Neural cell (in vitro differentiated cells): ENCODE measurements around the gene EXOC3L1. TPM values are rescaled to one million over a fixed set of nuclear protein-coding genes. Genes with fewer than 3 reads are reported as not detected.

Experiments used
- H2AFZ ChIP-seq: fragments of 200-600, 300-800 bp; sonication (generic), shearing (Covaris generic); 2 replicates; pipeline ENCODE4 v1.6.0; 2014; ENCODE audit warnings: low read depth, mild to moderate bottlenecking, antibody characterized with exemption, low read length, moderate library complexity
- H3F3A ChIP-seq: fragments of 200-600 bp; shearing (Covaris generic); 2 replicates; pipeline ENCODE4 v1.6.1; 2016; ENCODE audit warnings: mild to moderate bottlenecking, moderate library complexity, mixed read lengths, antibody characterized with exemption, low read length; ENCODE audit not compliant: insufficient read depth, poor library complexity, severe bottlenecking
- H3K27ac ChIP-seq: fragments of 200-600, 300-800 bp; sonication (generic), shearing (Covaris generic); 2 replicates; pipeline ENCODE4 v1.5.1; 2014; ENCODE audit warnings: mild to moderate bottlenecking, low read length, moderate library complexity
- H3K27me3 ChIP-seq: fragments of 300-800, 200-600 bp; sonication (generic), shearing (Covaris generic); 2 replicates; pipeline ENCODE4 v1.6.0; 2014; ENCODE audit warnings: mild to moderate bottlenecking, low read depth, low read length, moderate library complexity; ENCODE audit not compliant: insufficient read depth
- H3K36me3 ChIP-seq: fragments of 300-800, 200-600 bp; sonication (generic), shearing (Covaris generic); 2 replicates; pipeline ENCODE4 v1.5.1; 2014; ENCODE audit warnings: mild to moderate bottlenecking, antibody characterized with exemption, low read length, moderate library complexity; ENCODE audit not compliant: insufficient read depth
- H3K4me2 ChIP-seq: fragments of 300-800, 200-600 bp; sonication (generic), shearing (Covaris generic); 2 replicates; pipeline ENCODE4 v1.6.0; 2014; ENCODE audit warnings: mild to moderate bottlenecking, low read length
- H3K4me3 ChIP-seq: fragments of 300-800, 200-600 bp; sonication (generic), shearing (Covaris generic); 2 replicates; pipeline ENCODE4 v1.5.1; 2014; ENCODE audit warnings: mild to moderate bottlenecking, low read length, moderate library complexity
- H3K79me2 ChIP-seq: fragments of 200-600 bp; shearing (Covaris generic); replicated peaks from 2 replicates; pipeline ENCODE4 v1.6.0; 2014; ENCODE audit warnings: mild to moderate bottlenecking, low read length, moderate library complexity; ENCODE audit not compliant: insufficient read depth
- H3K9ac ChIP-seq: fragments of 300-800, 200-600 bp; sonication (generic), shearing (Covaris generic); 2 replicates; pipeline ENCODE4 v1.6.1; 2016; ENCODE audit warnings: mild to moderate bottlenecking, low read length, mixed read lengths
- H3K9me2 ChIP-seq: fragments of 200-600 bp; shearing (Covaris generic); 2 replicates; pipeline ENCODE4 v1.6.1; 2016; ENCODE audit warnings: mild to moderate bottlenecking, low read length, mixed read lengths; ENCODE audit not compliant: insufficient read depth
- H3K9me3 ChIP-seq: fragments of 200-600, 300-800 bp; sonication (generic), shearing (Covaris generic); 2 replicates; pipeline ENCODE4 v1.6.1; 2016; ENCODE audit warnings: mild to moderate bottlenecking, mixed run types, low read length, moderate library complexity, mixed read lengths
- H4K20me1 ChIP-seq: fragments of 200-600 bp; shearing (Covaris generic); 2 replicates; pipeline ENCODE4 v1.6.1; 2016; ENCODE audit warnings: mild to moderate bottlenecking, mixed run types; ENCODE audit not compliant: insufficient read depth
- CTCF ChIP-seq: fragments of 450-650 bp; IDR thresholded peaks from 2 replicates; pipeline ENCODE4 v1.5.1; 2014; ENCODE audit warnings: antibody characterized with exemption, mild to moderate bottlenecking, moderate library complexity; ENCODE audit not compliant: poor library complexity, severe bottlenecking
- EP300 ChIP-seq: fragments of 450-650 bp; conservative IDR thresholded peaks from 2 replicates; pipeline ENCODE4 v1.6.1; 2014; ENCODE audit warnings: antibody characterized with exemption, mild to moderate bottlenecking, moderate library complexity; ENCODE audit not compliant: poor library complexity, severe bottlenecking
- EZH2 ChIP-seq: fragments of 200-600, 300-800 bp; shearing (Covaris generic), sonication (generic); IDR thresholded peaks from 2 replicates; pipeline ENCODE4 v1.6.1; 2014; ENCODE audit warnings: antibody characterized with exemption, low read length, borderline replicate concordance, mild to moderate bottlenecking; ENCODE audit not compliant: insufficient read depth, poor library complexity, severe bottlenecking
- MXI1 ChIP-seq: fragments of 450-650 bp; conservative IDR thresholded peaks from 2 replicates; pipeline ENCODE4 v1.6.1; 2014; ENCODE audit warnings: antibody characterized with exemption, mild to moderate bottlenecking; ENCODE audit not compliant: poor library complexity, severe bottlenecking
- POLR2AphosphoS5 ChIP-seq: IDR thresholded peaks from 2 replicates; pipeline ENCODE4 v1.6.1; 2012
- RAD21 ChIP-seq: fragments of 450-650 bp; conservative IDR thresholded peaks from 2 replicates; pipeline ENCODE4 v1.6.1; 2014; ENCODE audit warnings: antibody characterized with exemption, mild to moderate bottlenecking, moderate library complexity
- REST ChIP-seq: IDR thresholded peaks from 2 replicates; pipeline ENCODE4 v1.6.1; 2012; ENCODE audit warnings: borderline replicate concordance
- SMC3 ChIP-seq: fragments of 450-650 bp; conservative IDR thresholded peaks from 2 replicates; pipeline ENCODE4 v1.6.1; 2014; ENCODE audit warnings: antibody characterized with exemption, mild to moderate bottlenecking, moderate library complexity; ENCODE audit not compliant: poor library complexity
- TAF1 ChIP-seq: IDR thresholded peaks from 2 replicates; pipeline ENCODE4 v1.6.1; 2012; ENCODE audit warnings: low read depth
- polyA plus RNA-seq: library from polyadenylated mRNA; depleted of rRNA; stranded (reverse); fragments of >200 nt; gene quantifications from 2 replicates; pipeline ENCODE4 v1.2.3, GENCODE V29; 2014

Gene EXOC3L1
- polyA plus RNA-seq, 1 donor from 2014 or later, result 0.43 TPM

- Histone ChIP-seq H3K27ac (no peak overlapping the region), H4K20me1 (no peaks in the 10 kb centered on the region), H3K36me3 (no peaks in the 10 kb centered on the region), H3K9ac (no peak overlapping the region), H3K4me3 (no peak overlapping the region), H2AFZ (no peak overlapping the region), H3K4me2 (no peak overlapping the region), H3F3A (no peaks in the 10 kb centered on the region), H3K9me2 (no peaks in the 10 kb centered on the region), H3K27me3 (no peaks in the 10 kb centered on the region), H3K9me3 (no peaks in the 10 kb centered on the region), H3K79me2 (no peaks in the 10 kb centered on the region)
- TF ChIP-seq RAD21, result no peak
- no peak for TF ChIP-seq TAF1
These were observed 17.5 kb upstream of the EXOC3L1 start for GRCh38 chr16:67207249-67208091.

DNA sequence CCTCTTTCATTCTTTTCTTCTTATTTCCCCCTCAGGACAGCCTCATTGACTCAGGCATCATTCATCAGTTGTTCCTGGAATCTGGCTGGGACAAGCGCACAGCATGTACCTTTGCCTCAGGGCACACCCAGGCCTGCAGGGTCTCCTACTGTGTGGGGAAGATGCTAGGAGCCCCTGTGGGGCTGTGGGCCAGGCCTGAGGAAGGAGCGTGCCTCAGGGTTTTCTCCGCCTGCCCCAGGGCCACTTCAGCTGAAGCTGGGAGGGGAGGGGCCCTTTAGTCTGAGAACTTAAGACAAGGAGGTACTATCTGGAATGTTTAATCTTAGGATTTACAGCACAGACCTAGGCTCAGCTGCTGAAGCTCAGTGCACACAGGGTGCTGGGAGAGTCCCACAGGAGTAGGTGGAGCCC is 16.9 kb upstream of the EXOC3L1 start:
- Histone ChIP-seq H3K9me3 (no peaks in the 10 kb centered on the region), H3K27ac (no peak overlapping the region), H3F3A (no peaks in the 10 kb centered on the region), H3K9me2 (no peaks in the 10 kb centered on the region), H3K27me3 (no peaks in the 10 kb centered on the region), H3K4me3 (no peak overlapping the region), H3K36me3 (no peaks in the 10 kb centered on the region), H3K9ac (no peak overlapping the region), H3K79me2 (no peaks in the 10 kb centered on the region), H4K20me1 (no peaks in the 10 kb centered on the region), H3K4me2 (no peak overlapping the region), H2AFZ (no peak overlapping the region)
- TF ChIP-seq EP300, result no peak
- no peak for TF ChIP-seq EZH2
- TF ChIP-seq MXI1, result no peak
- TF ChIP-seq SMC3, result no peak
- no peak for TF ChIP-seq POLR2AphosphoS5
- no peak for TF ChIP-seq RAD21
- no peak for TF ChIP-seq CTCF
- TF ChIP-seq TAF1, result no peak
- no peak for TF ChIP-seq REST
